ENCODE data around the gene PELO. TPM values are rescaled to one million over a fixed set of nuclear protein-coding genes. Genes with fewer than 3 reads are reported as not detected.

PELO gene
- total RNA-seq, 3 donors from 2014 or later = 11.7 to 16.7 (median 12.1) TPM

- no peak overlapping the region for H3K4me3 ChIP-seq
- no peak for DNase-seq (ENCODE audit: low spot score in 2 of 2)
- no peaks in the 10 kb centered on the region for H3K27me3 ChIP-seq
- TF ChIP-seq POLR2A (IDR thresholded peaks at IDR 0.05) (no peak), CTCF (IDR thresholded peaks at IDR 0.05) (no peak), POLR2AphosphoS5 (IDR thresholded peaks at IDR 0.05) (no peak)
- no peaks in the 10 kb centered on the region for H3K36me3 ChIP-seq
- no peak overlapping the region for H3K27ac ChIP-seq
- no peaks in the 10 kb centered on the region for H3K4me1 ChIP-seq
- H3K9me3 ChIP-seq = no peaks in the 10 kb centered on the region
- intact Hi-C loops (cut with DNase I; ENCODE audit: low total_unique reads) = no loop called here
These were observed 10.5 kb upstream of the PELO start for GRCh38 chr5:52777186-52777585.

- no peaks in the 10 kb centered on the region for H3K27me3 ChIP-seq
- H3K9me3 ChIP-seq = no peaks in the 10 kb centered on the region
- TF ChIP-seq CTCF (IDR thresholded peaks at IDR 0.05) (no peak), POLR2AphosphoS5 (IDR thresholded peaks at IDR 0.05) (no peak), POLR2A (IDR thresholded peaks at IDR 0.05) (no peak)
- no peaks in the 10 kb centered on the region for H3K36me3 ChIP-seq
- intact Hi-C loops (cut with DNase I; ENCODE audit: low total_unique reads) = no loop called here
- no peak overlapping the region for H3K4me3 ChIP-seq
- no peak overlapping the region for H3K27ac ChIP-seq
- no peaks in the 10 kb centered on the region for H3K4me1 ChIP-seq
- no peak for DNase-seq (ENCODE audit: low spot score in 2 of 2)
These were observed 8.9 kb upstream of the PELO start for GRCh38 chr5:52778781-52779180.

- Histone ChIP-seq H3K27ac (no peak overlapping the region), H3K4me1 (no peaks in the 10 kb centered on the region), H3K9me3 (no peaks in the 10 kb centered on the region), H3K36me3 (no peaks in the 10 kb centered on the region), H3K4me3 (no peak overlapping the region), H3K27me3 (no peaks in the 10 kb centered on the region)
- TF ChIP-seq POLR2AphosphoS5 (IDR thresholded peaks at IDR 0.05) (no peak), CTCF (IDR thresholded peaks at IDR 0.05) (no peak), POLR2A (IDR thresholded peaks at IDR 0.05) (no peak)
- no peak for DNase-seq (ENCODE audit: low spot score in 2 of 2)
- intact Hi-C loops (cut with DNase I; ENCODE audit: low total_unique reads) = no loop called here
These were observed 8.5 kb upstream of the PELO start for GRCh38 chr5:52779213-52779612.

GRCh38 chr5:52783226-52783959, 4.3 kb upstream of the PELO start:
- no peak overlapping the region for H3K4me3 ChIP-seq
- H3K27ac ChIP-seq = no peak overlapping the region
- DNase-seq (ENCODE audit: low spot score in 2 of 2) = no peak
- TF ChIP-seq POLR2AphosphoS5 (IDR thresholded peaks at IDR 0.05) = no peak
- no peak for TF ChIP-seq CTCF (IDR thresholded peaks at IDR 0.05)
- no peak for TF ChIP-seq POLR2A (IDR thresholded peaks at IDR 0.05)
- intact Hi-C loops (cut with DNase I; ENCODE audit: low total_unique reads) = loop anchor here (10.0 kb wide), 1 partner anchor 121 kb away; no protein-coding TSS in a partner anchor
- no peaks in the 10 kb centered on the region for H3K36me3 ChIP-seq
- H3K9me3 ChIP-seq = no peaks in the 10 kb centered on the region
- H3K4me1 ChIP-seq = no peaks in the 10 kb centered on the region
- no peaks in the 10 kb centered on the region for H3K27me3 ChIP-seq

- Histone ChIP-seq H3K4me1 (no peaks in the 10 kb centered on the region), H3K36me3 (no peaks in the 10 kb centered on the region), H3K27me3 (no peaks in the 10 kb centered on the region), H3K27ac (no peak overlapping the region), H3K9me3 (no peaks in the 10 kb centered on the region), H3K4me3 (no peak overlapping the region)
- no peak for TF ChIP-seq POLR2AphosphoS5 (IDR thresholded peaks at IDR 0.05)
- TF ChIP-seq CTCF (IDR thresholded peaks at IDR 0.05) = no peak
- TF ChIP-seq POLR2A (IDR thresholded peaks at IDR 0.05) = no peak
- DNase-seq (ENCODE audit: low spot score in 2 of 2) = no peak
- intact Hi-C loops (cut with DNase I; ENCODE audit: low total_unique reads) = loop anchor here (10.0 kb wide), 1 partner anchor 120 kb away; no protein-coding TSS in a partner anchor
These were observed 3.0 kb upstream of the PELO start for GRCh38 chr5:52784737-52785136.

All from breast epithelium (tissue), 4 donors.